Measurements from ENCODE around the gene TTC34.
"Not testable (repeated sequence)": the region's sequence is repeated elsewhere in the genome, so short reads cannot be mapped to it uniquely, and the experiment has no call there.

TTC34 gene

GRCh38 chr1:2810899-2811532 is 9.5 kb upstream of the TTC34 start:
- no peak for DNase-seq (ENCODE audit: low spot score)

- DNase-seq (ENCODE audit: low spot score), result no peak
Measured at GRCh38 chr1:2810281-2810680, 8.8 kb upstream of the TTC34 start.

DNA sequence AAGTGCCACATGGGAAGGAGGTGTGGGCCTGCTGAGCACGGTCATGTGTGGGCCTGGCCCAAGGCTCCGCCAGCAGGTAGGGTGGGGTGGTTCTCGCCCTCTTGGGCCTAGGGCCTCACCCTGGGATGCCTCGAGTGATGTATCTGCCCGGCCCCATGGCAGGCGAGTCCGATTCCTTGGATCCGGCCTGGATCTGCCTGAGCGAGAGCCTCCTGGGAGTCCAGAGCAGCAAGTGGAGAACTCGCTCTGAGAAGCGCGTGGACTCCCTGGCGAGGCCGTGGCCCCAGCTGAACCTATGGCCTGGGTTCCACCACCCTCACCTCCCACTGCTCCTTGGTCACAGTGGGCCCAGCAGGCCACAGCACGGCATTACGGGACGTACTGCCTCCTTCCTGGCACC is 8.2 kb upstream of the TTC34 start:
- DNase-seq (ENCODE audit: low spot score), result no peak

DNA sequence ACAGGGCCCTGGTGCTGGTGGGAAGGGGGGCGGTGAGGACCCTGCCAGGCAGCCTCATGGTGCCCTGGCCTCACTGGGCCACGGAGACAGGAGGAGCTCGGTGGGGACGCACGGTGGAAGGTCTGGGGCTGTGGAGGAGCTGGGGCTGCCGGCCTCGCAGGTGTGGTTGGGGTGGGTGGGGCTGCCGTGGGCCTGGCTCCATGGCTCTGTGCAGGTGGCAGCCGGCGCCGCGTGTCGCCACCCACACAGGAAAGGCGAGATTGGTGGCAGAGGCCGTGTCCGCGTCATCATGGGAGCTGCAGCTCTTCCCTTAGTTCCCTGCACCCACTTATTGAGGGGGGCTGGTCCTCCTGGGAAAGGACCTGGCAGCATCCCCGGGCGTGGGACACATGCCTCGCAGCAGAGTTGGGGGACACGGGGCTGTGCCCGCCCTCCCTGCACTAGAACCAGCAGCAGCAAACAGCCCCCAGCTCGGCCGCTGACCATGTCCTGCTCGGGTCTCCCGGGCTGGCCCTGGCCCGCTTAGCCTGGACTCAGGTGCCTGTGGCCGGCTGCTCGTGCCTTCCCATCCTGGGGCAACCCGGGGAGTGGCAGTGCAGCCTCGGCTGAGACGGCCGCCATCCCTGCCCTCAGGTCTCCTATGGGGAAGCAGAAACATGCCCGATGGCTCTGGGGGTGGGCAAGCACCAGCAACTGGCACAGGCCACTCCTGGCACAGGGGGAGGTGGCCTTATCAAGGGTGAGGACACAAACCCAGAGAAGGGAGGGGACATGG is 7.5 kb upstream of the TTC34 start:
- no peak for DNase-seq (ENCODE audit: low spot score)

- no peak for DNase-seq (ENCODE audit: low spot score)
Measured at GRCh38 chr1:2808386-2808705, 6.9 kb upstream of the TTC34 start.

GRCh38 chr1:2807678-2808385 is 6.3 kb upstream of the TTC34 start:
- DNase-seq (ENCODE audit: low spot score), result no peak

- no peak for DNase-seq (ENCODE audit: low spot score)
Measured at GRCh38 chr1:2807036-2807435, 5.5 kb upstream of the TTC34 start.

- DNase-seq (ENCODE audit: low spot score), result no peak
Measured at GRCh38 chr1:2806591-2806990, 5.1 kb upstream of the TTC34 start.

GRCh38 chr1:2805801-2806430 is 4.4 kb upstream of the TTC34 start:
- no peak for DNase-seq (ENCODE audit: low spot score)

DNA sequence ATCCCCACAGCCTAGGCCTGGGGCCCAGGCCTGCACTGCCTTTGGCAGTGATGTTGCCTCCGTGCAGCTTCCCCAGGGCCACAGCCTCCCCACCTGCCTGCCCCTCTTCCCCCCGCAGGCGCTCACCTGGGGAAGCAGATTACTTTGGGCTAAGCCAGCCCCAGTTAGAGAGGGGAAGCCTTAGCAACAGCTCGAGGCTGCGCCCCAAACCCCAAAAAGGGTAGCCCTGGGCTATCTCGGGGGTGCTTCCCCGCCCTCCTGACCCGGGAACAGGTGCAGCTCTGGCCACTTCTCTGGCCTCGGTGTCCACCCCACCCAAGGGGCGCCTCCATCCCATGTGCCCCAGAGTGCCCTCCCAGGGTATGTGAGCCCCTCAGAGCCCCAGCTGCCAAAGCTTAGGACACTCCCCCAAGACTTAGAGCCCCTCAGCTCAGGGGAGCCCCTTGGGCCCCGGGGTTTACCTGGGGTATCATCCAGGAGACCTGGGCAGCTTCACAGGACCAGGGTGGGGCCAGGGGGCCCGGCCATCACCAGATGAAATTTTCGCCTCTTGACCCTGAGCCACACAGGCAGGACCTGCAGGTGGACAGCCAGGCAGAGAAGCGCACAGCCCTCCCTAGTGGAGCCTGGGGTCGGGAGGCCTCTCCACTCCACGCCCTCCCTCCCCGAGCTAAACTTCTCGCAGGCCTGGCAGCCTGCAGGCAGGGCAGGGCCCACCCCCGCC is 3.3 kb upstream of the TTC34 start:
- DNase-seq (ENCODE audit: low spot score), result no peak

DNA sequence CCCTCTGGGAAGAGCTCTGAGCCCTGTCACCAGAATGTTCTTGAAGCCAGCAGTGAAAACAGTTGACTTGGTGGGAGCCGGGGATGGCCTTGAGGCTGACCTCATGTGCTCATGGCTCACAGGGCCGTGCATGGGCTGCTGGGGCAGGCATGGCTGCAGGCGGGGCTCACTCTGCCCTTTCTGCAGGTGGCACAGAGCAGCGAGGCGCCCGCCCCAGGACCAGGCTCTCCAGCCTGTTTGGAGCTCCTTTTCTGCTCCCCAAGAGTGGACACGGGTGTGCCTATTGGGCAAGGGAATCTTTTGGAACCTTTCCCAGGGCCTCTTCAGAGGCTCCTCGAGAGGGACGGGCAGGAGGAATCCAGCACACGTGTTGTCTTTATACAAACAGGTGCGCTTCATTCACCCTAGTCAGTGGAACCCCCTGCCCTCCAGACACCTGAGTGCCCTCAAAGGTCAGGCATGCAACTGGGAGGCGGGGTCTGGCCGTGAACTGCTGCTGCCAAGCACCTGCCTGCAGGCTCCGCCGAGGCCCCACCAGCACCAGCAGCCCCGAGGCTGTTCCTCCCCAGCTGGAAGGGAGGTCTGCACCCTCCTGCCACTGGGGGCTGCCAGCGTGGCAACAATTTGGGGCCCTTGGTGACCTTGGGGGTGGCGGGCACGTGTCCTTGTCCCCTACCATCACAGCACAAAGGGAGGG is 2.6 kb upstream of the TTC34 start:
- DNase-seq (ENCODE audit: low spot score), result no peak

- DNase-seq (ENCODE audit: low spot score), result no peak
Measured at GRCh38 chr1:2803086-2803930, 1.8 kb upstream of the TTC34 start.

DNA sequence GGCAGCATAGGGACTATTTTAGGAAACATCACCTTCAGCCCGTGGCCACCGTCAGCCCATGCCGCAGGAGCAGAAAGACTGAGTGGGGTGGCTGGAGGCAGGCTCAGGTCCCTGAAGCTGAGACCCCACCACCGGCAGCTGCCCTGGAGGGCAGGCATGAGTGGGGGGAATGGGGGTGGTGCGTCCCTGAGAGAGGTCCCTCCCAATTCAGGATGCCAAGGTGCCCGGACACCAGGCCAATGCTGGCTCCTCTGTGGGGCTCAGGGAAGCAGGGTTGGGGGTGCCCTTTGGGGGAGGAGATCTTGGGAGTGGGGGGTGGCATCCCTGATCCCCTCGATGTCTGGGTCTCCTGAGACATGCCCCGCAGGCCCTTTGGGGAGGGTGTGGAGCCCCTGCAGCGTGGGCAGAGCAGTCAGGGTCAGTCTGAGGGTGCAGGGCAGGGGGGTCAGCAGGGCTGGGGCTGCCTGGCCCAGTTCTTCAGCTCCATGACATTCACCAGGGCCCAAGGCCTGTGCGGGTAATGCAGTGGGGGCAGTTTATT is 998 bp upstream of the TTC34 start:
- DNase-seq (ENCODE audit: low spot score), result no peak

GRCh38 chr1:2801046-2801445 is 447 bp downstream of the TTC34 start:
- no peak for DNase-seq (ENCODE audit: low spot score)

- DNase-seq (ENCODE audit: low spot score), result no peak
Measured at GRCh38 chr1:2800664-2801045, 838 bp downstream of the TTC34 start.

GRCh38 chr1:2799811-2800663 is 1.5 kb downstream of the TTC34 start:
- no peak for DNase-seq (ENCODE audit: low spot score)

DNA sequence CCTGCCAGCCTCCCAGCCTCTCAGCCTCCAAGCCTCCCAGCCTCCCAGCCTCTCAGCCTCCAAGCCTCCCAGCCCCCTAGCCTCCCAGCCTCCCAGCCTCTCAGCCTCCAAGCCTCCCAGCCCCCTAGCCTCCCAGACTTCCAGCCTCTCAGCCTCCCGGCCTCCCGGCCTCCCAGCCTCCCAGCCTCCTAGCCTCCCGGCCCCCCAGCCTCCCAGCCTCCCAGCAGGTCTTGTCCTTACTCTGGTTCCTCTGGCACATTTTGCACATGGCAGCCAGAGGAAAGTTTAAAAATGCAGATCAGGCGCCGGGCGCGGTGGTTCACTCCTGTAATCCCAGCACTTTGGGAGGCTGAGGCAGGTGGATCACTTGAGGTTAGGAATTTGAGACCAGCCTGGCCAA is 2.5 kb downstream of the TTC34 start:
- not testable (repeated sequence) for DNase-seq (ENCODE audit: low spot score)

DNA sequence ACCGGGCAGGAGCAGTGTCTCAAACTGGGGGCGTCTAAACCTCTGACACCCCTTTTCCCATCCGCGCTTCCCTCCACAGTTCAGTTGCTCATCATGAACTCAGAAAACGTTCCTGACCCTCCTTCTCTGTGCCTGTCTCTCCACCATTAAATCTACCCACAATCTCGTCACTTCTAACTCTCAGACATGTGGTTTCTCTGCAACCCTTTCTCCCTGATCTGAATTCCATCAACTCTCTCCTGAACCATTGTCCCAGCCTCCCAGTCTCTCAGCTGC is 3.8 kb downstream of the TTC34 start:
- DNase-seq (ENCODE audit: low spot score), result no peak

GRCh38 chr1:2796890-2797740 is 4.4 kb downstream of the TTC34 start:
- no peak for DNase-seq (ENCODE audit: low spot score)
